DMS79 (cell line): Measurements from ENCODE around the gene C2.
"Not testable (repeated sequence)": the region's sequence is repeated elsewhere in the genome, so short reads cannot be mapped to it uniquely, and the experiment has no call there.

ENCODE experiments used
- DNase-seq: peaks from one replicate; lab custom pipeline; 2025; lab: John Stamatoyannopoulos, UW

Gene C2

GRCh38 chr6:31899215-31899614 is 28.3 kb upstream of the C2 start:
- DNase-seq: no peak

- DNase-seq: no peak
Observed at GRCh38 chr6:31899882-31900722, 27.4 kb upstream of the C2 start.

GRCh38 chr6:31900917-31901414 is 26.6 kb upstream of the C2 start:
- DNase-seq: no peak

- no peak for DNase-seq
Observed at GRCh38 chr6:31901415-31901952, 26.0 kb upstream of the C2 start.

GRCh38 chr6:31901953-31902643 is 25.4 kb upstream of the C2 start, which contains the start of gene ZBTB12:
TSS of gene ZBTB12 (minus strand) at chr6:31902086. CDS start at chr6:31901305, 781 bp downstream.
- DNase-seq: peak; percentile 91

- DNase-seq: no peak
Observed at GRCh38 chr6:31903957-31904356, 23.6 kb upstream of the C2 start.

GRCh38 chr6:31905041-31905440 is 22.5 kb upstream of the C2 start:
- DNase-seq: no peak

GRCh38 chr6:31906122-31906521 is 21.4 kb upstream of the C2 start:
- no peak for DNase-seq

- DNase-seq: not testable (repeated sequence)
Observed at GRCh38 chr6:31906727-31907126, 20.8 kb upstream of the C2 start.

- peak; percentile 42 for DNase-seq
Observed at GRCh38 chr6:31907158-31907813, 20.2 kb upstream of the C2 start.

GRCh38 chr6:31908255-31908654 is 19.3 kb upstream of the C2 start:
- DNase-seq: not testable (repeated sequence)

GRCh38 chr6:31908791-31909190 is 18.7 kb upstream of the C2 start:
- no peak for DNase-seq

GRCh38 chr6:31909298-31909697 is 18.2 kb upstream of the C2 start:
- not testable (repeated sequence) for DNase-seq

GRCh38 chr6:31911826-31912585 is 15.5 kb upstream of the C2 start:
- no peak for DNase-seq

GRCh38 chr6:31915351-31915750 is 12.2 kb upstream of the C2 start:
- no peak for DNase-seq

- DNase-seq: no peak
Observed at GRCh38 chr6:31915756-31916155, 11.8 kb upstream of the C2 start.

GRCh38 chr6:31918069-31918720 is 9.3 kb upstream of the C2 start:
- no peak for DNase-seq

- no peak for DNase-seq
Observed at GRCh38 chr6:31919624-31920303, 7.8 kb upstream of the C2 start.

- DNase-seq: no peak
Observed at GRCh38 chr6:31920811-31921210, 6.7 kb upstream of the C2 start.

- no peak for DNase-seq
Observed at GRCh38 chr6:31922942-31923341, 4.6 kb upstream of the C2 start.
